HepG2 (cell line): Measurements from ENCODE around the gene PAPPA. TPM values are rescaled to one million over a fixed set of nuclear protein-coding genes. Genes with fewer than 3 reads are reported as not detected.

ENCODE experiments used
- ATAC-seq: fragments of 200-7000 bp; cut with Tn5 transposase; 3 replicates; pipeline ENCODE4 v1.9.1; 2020; ENCODE audit warnings: mild to moderate bottlenecking, moderate library complexity
- BruUV-seq: library from RNA; stranded (reverse); fragments of 400-500 nt; replicated peaks from 2 replicates; lab custom pipeline; 2021; lab: Mats Ljungman, UMichigan
- CTCF ChIA-PET: fragments of 300-600 bp; formaldehyde crosslinking; extraction: SDS; loops from one replicate; lab custom pipeline; 2021; ENCODE audit warnings: low total read pairs, inconsistent platforms, low intra/inter-chr PET ratio; lab: Yijun Ruan, JAX
- POLR2A ChIA-PET: fragments of 350-600 bp; sonication (Branson Sonifier 250); formaldehyde crosslinking; loops from one replicate; lab custom pipeline; 2020; ENCODE audit warnings: antibody characterized with exemption, inconsistent platforms; lab: Yijun Ruan, JAX
- DNase-seq: peaks from one replicate; pipeline ENCODE4 v3.0.0-alpha.2; 2015; ENCODE audit warnings: low spot score
- FAIRE-seq: peaks from 3 replicates; lab custom pipeline; 2011; peaks lifted over from hg19 to GRCh38; lab: Jason Lieb, UNC
- H2AFZ ChIP-seq: one replicate; pipeline ENCODE4 v1.6.1; 2011; ENCODE audit warnings: low read length, inconsistent platforms
- H3K27ac ChIP-seq: fragments of 300-600 bp; 3 replicates; pipeline ENCODE4 v1.8.0; 2011; ENCODE audit warnings: mixed run types, mild to moderate bottlenecking, mixed read lengths, low read length, inconsistent platforms; ENCODE audit not compliant: insufficient read depth; ENCODE audit errors: extremely low read length
- H3K27me3 ChIP-seq, 2 experiments: fragments of 200-600 bp in 1 of 2; 2 replicates in 1 of 2; 3 replicates in 1 of 2; pipeline versions ENCODE4 v1.6.0 to v1.8.0; 2011; ENCODE audit warnings: low read length in 2 of 2, mild to moderate bottlenecking in 2 of 2, moderate library complexity in 2 of 2, inconsistent platforms in 1 of 2; ENCODE audit not compliant: insufficient read depth in 2 of 2, control insufficient read depth in 1 of 2
- H3K36me3 ChIP-seq, 2 experiments: fragments of 200-600 bp in 1 of 2; replicated peaks in 1 of 2; 2 replicates in 1 of 2; 3 replicates in 1 of 2; pipeline versions ENCODE4 v1.5.1 to v1.8.0; 2011; ENCODE audit warnings: low read length in 2 of 2, inconsistent platforms in 1 of 2; ENCODE audit not compliant: insufficient read depth in 2 of 2, control insufficient read depth in 1 of 2
- H3K4me1 ChIP-seq: 2 replicates; pipeline ENCODE4 v1.5.1; 2012; ENCODE audit warnings: low read length, inconsistent platforms; ENCODE audit not compliant: insufficient read depth
- H3K4me2 ChIP-seq: 2 replicates; pipeline ENCODE4 v1.6.0; 2011; ENCODE audit warnings: low read depth, low read length, inconsistent platforms
- H3K4me3 ChIP-seq, 3 experiments: fragments of 200-600 bp in 1 of 3; sonication (generic), shearing (Covaris generic) in 1 of 3; replicated peaks in 1 of 3; 2 replicates each; pipeline ENCODE4 v1.5.1; 2011 to 2016; ENCODE audit warnings: low read length in 3 of 3, inconsistent platforms in 2 of 3, low read depth in 2 of 3, mild to moderate bottlenecking in 2 of 3, control low read depth in 1 of 3, mixed read lengths in 1 of 3; ENCODE audit not compliant: insufficient read depth in 1 of 3
- H3K79me2 ChIP-seq: one replicate; pipeline ENCODE4 v1.6.1; 2011; ENCODE audit warnings: low read length, inconsistent platforms; ENCODE audit not compliant: insufficient read depth
- H3K9ac ChIP-seq: 2 replicates; pipeline ENCODE4 v1.6.0; 2011; ENCODE audit warnings: mild to moderate bottlenecking, low read depth, low read length, inconsistent platforms; ENCODE audit not compliant: insufficient read depth
- H3K9me3 ChIP-seq: 2 replicates; pipeline ENCODE4 v1.5.1; 2012; ENCODE audit warnings: mild to moderate bottlenecking, low read length
- H4K20me1 ChIP-seq: 2 replicates; pipeline ENCODE4 v1.6.0; 2011; ENCODE audit warnings: inconsistent platforms, mild to moderate bottlenecking, low read length, moderate library complexity; ENCODE audit not compliant: insufficient read depth
- ATF3 ChIP-seq: sonication (generic); formaldehyde crosslinking; IDR thresholded peaks from 2 replicates; pipeline ENCODE4 v1.4.0; 2020; ENCODE audit warnings: missing genetic modification reagents
- BRD4 ChIP-seq: sonication (generic); formaldehyde crosslinking; IDR thresholded peaks from 2 replicates; pipeline ENCODE4 v1.4.0; 2020; ENCODE audit warnings: missing genetic modification reagents
- MAFF ChIP-seq: IDR thresholded peaks from 2 replicates; pipeline ENCODE4 v1.6.1; 2011; ENCODE audit warnings: low read depth, low read length, improper control_type of control experiment
- MXD3 ChIP-seq: IDR thresholded peaks from 2 replicates; pipeline ENCODE4 v1.6.1; 2016; ENCODE audit warnings: mild to moderate bottlenecking, missing biosample characterization, missing genetic modification reagents
- SP5 ChIP-seq: IDR thresholded peaks from 2 replicates; pipeline ENCODE4 v1.6.1; 2016; ENCODE audit warnings: low read depth, borderline replicate concordance
- ZBED4 ChIP-seq: sonication (generic); formaldehyde crosslinking; IDR thresholded peaks from 2 replicates; pipeline ENCODE4 v1.4.0; 2020; ENCODE audit warnings: missing genetic modification reagents, borderline replicate concordance
- ZFX ChIP-seq: sonication (generic); formaldehyde crosslinking; IDR thresholded peaks from 2 replicates; pipeline ENCODE4 v1.4.0; 2020; ENCODE audit warnings: mild to moderate bottlenecking, low read depth, missing genetic modification reagents, moderate library complexity
- ZNF17 ChIP-seq: sonication (generic); formaldehyde crosslinking; IDR thresholded peaks from 2 replicates; pipeline ENCODE4 v1.5.0; 2020; ENCODE audit warnings: mild to moderate bottlenecking, missing genetic modification reagents
- ZNF235 ChIP-seq: sonication (generic); formaldehyde crosslinking; IDR thresholded peaks from 2 replicates; pipeline ENCODE4 v1.8.1; 2023; ENCODE audit warnings: mild to moderate bottlenecking, missing genetic modification reagents, borderline replicate concordance
- ZNF549 ChIP-seq: sonication (generic); formaldehyde crosslinking; IDR thresholded peaks from 2 replicates; pipeline ENCODE4 v1.5.0; 2020; ENCODE audit warnings: missing genetic modification reagents
- ZNF678 ChIP-seq: sonication (generic); formaldehyde crosslinking; IDR thresholded peaks from 2 replicates; pipeline ENCODE4 v1.4.0; 2020; ENCODE audit warnings: mild to moderate bottlenecking, missing genetic modification reagents
- WGBS: methylation state at CpG from one replicate; pipeline ENCODE4 v1.1.6; 2017; ENCODE audit warnings: low lambda C conversion rate; 5-methylcytosine and 5-hydroxymethylcytosine counted together
- in situ Hi-C: cut with HindIII; loops from 2 replicates; pipeline ENCODE4 v1.10.0; 2017; ENCODE audit warnings: low pct_unique_long_range_greater_than_20kb; ENCODE audit not compliant: extremely low pct_ligation_motif_present
- intact Hi-C: fragments of 100-400 bp; cut with micrococcal nuclease; formaldehyde crosslinking; loops from one replicate; pipeline ENCODE4 v1.10.0; 2022; ENCODE audit not compliant: unreplicated experiment
- polyA plus RNA-seq, 8 experiments: library from polyadenylated mRNA; depleted of rRNA in 3 of 8; stranded (reverse) in 7 of 8; unstranded in 1 of 8; fragments of >200 nt; fragmentation: Illumina TruSeq in 4 of 8; extraction: Trizol in 4 of 8; gene quantifications; 2 replicates each; pipeline versions ENCODE4 v1.2.1 to v1.2.3, GENCODE V29; 2011 to 2016; ENCODE audit warnings: low read depth in 4 of 8, missing spikeins in 1 of 8, mixed read lengths in 1 of 8; ENCODE audit not compliant: insufficient read depth in 1 of 8
- total RNA-seq, 5 experiments: library from RNA; depleted of rRNA; stranded (reverse); fragments of >200 nt; fragmentation: Illumina TruSeq; extraction: Trizol; gene quantifications; 2 replicates each; pipeline ENCODE4 v1.2.3, GENCODE V29; 2016; ENCODE audit warnings: low read depth in 1 of 5
- TF ChIP-seq, protein P1 (sequence below): sonication (generic); formaldehyde crosslinking; IDR thresholded peaks from 2 replicates; pipeline ENCODE4 v1.9.0; 2021; ENCODE audit warnings: missing genetic modification reagents, borderline replicate concordance
- TF ChIP-seq, protein P2 (sequence below): sonication (generic); formaldehyde crosslinking; IDR thresholded peaks from 2 replicates; pipeline ENCODE4 v1.4.0; 2020; ENCODE audit warnings: mild to moderate bottlenecking, missing genetic modification reagents, borderline replicate concordance

Gene PAPPA
- total and polyA plus RNA-seq, 2 of the 13 experiments (the other 11 are each of a cell fraction or from before 2014, with no cell fraction given) = 0.09 to 0.11 TPM

DNA sequence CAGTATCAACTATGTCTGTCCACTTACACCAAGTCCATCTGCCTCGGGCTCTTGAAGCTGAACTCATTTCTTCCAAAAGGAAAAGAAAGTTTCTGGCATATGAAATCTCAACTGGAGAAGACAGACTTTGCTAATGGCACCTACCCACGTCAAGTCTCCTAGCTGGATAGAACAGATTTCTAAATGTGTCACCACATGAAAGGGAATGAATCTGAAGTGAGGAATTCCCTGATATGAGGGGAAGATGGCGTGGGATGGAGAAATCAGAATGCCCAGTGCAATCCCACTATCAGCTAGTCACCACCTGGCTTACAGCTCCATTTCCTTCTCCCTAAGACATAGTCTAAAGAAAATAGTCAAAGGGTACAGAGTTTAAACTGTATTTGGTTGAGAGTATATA is 144.7 kb downstream of the PAPPA start (continued):
- TF ChIP-seq, protein P1, sequence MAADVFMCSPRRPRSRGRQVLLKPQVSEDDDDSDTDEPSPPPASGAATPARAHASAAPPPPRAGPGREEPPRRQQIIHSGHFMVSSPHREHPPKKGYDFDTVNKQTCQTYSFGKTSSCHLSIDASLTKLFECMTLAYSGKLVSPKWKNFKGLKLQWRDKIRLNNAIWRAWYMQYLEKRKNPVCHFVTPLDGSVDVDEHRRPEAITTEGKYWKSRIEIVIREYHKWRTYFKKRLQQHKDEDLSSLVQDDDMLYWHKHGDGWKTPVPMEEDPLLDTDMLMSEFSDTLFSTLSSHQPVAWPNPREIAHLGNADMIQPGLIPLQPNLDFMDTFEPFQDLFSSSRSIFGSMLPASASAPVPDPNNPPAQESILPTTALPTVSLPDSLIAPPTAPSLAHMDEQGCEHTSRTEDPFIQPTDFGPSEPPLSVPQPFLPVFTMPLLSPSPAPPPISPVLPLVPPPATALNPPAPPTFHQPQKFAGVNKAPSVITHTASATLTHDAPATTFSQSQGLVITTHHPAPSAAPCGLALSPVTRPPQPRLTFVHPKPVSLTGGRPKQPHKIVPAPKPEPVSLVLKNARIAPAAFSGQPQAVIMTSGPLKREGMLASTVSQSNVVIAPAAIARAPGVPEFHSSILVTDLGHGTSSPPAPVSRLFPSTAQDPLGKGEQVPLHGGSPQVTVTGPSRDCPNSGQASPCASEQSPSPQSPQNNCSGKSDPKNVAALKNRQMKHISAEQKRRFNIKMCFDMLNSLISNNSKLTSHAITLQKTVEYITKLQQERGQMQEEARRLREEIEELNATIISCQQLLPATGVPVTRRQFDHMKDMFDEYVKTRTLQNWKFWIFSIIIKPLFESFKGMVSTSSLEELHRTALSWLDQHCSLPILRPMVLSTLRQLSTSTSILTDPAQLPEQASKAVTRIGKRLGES (CRISPR knock-in tag) = no peak
- TF ChIP-seq ZNF235 (CRISPR knock-in tag) = no peak

- H3K4me1 ChIP-seq = no peaks in the 10 kb centered on the region
- intact Hi-C loops (no loop called here), in situ Hi-C loops (no loop called here)
- H4K20me1 ChIP-seq = no peaks in the 10 kb centered on the region
- ATAC-seq (no peak), FAIRE-seq (no peak), DNase-seq (no peak)
- ChIA-PET POLR2A (no interaction called here), CTCF (no interaction called here)
- no peaks in the 10 kb centered on the region for H3K36me3 ChIP-seq
- H3K4me3 ChIP-seq = no peak overlapping the region
- no peak overlapping the region for H2AFZ ChIP-seq
- WGBS = 39% methylated on average over 6 of the region's 6 CpGs
- no peaks in the 10 kb centered on the region for H3K79me2 ChIP-seq
- no peak overlapping the region for H3K27ac ChIP-seq
- H3K9me3 ChIP-seq = no peaks in the 10 kb centered on the region
- BruUV-seq = no TSS peak
- no peak overlapping the region for H3K9ac ChIP-seq
- H3K27me3 ChIP-seq = no peaks in the 10 kb centered on the region
- no peak overlapping the region for H3K4me2 ChIP-seq
- TF ChIP-seq SP5 (CRISPR knock-in tag) (no peak), ZNF678 (CRISPR knock-in tag) (no peak), ZFX (no peak), MAFF (peak; percentile 68), ZNF549 (no peak), ZNF17 (CRISPR knock-in tag) (no peak), ATF3 (CRISPR knock-in tag) (no peak), BRD4 (CRISPR knock-in tag) (no peak), ZBED4 (no peak), MXD3 (CRISPR knock-in tag) (no peak)
- TF ChIP-seq, protein P2, sequence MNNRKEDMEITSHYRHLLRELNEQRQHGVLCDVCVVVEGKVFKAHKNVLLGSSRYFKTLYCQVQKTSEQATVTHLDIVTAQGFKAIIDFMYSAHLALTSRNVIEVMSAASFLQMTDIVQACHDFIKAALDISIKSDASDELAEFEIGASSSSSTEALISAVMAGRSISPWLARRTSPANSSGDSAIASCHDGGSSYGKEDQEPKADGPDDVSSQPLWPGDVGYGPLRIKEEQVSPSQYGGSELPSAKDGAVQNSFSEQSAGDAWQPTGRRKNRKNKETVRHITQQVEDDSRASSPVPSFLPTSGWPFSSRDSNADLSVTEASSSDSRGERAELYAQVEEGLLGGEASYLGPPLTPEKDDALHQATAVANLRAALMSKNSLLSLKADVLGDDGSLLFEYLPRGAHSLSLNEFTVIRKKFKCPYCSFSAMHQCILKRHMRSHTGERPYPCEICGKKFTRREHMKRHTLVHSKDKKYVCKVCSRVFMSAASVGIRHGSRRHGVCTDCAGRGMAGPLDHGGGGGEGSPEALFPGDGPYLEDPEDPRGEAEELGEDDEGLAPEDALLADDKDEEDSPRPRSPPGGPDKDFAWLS (CRISPR knock-in tag) = no peak
Observed at GRCh38 chr9:116298878-116299391, 145.3 kb downstream of the PAPPA start.
